ENCODE results near the gene HSP90AA1.

HSP90AA1 gene

GRCh38 chr14:102035914-102036313, 50.9 kb downstream of the HSP90AA1 start:
- DNase-seq = no peak

- DNase-seq = no peak
Observed at GRCh38 chr14:102034301-102034700, 52.5 kb downstream of the HSP90AA1 start.

- DNase-seq = no peak
Observed at GRCh38 chr14:102033241-102033640, 53.6 kb downstream of the HSP90AA1 start.
